ENCODE measurements around the gene FAM120B. TPM values are rescaled to one million over a fixed set of nuclear protein-coding genes. Genes with fewer than 3 reads are reported as not detected.
A peak's percentile ranks its signal among the peaks of the same experiment; 100 is the strongest.

The FAM120B gene
- total and polyA plus RNA-seq, 5 experiments from 2014 or later, result 16.4 to 52.4 (median 34.7) TPM

DNA sequence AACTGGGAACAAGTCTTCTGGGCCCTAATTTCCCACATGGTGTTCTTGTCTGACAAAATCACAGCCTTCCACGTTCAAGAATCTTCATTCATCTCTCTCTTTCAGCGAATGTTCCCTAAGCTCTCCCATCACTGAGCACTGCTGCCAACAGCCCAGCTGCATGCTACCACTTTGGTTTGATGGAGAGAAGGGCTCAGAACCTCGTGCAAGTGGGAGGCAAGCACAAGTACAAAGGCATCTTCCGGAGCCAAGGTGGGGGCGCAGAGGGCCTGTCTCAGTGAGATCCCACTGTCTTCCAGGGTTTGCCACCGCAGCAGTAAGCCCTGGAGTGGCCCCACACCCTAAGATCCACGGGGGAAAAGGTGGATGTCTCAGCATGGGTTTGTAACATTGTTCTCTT is 32.9 kb upstream of the FAM120B start:
- H3K27ac Mint-ChIP-seq, result peak overlapping the region in 8 of 10 donors; percentile 28 to 82 (median 72)
- H3K27me3 Mint-ChIP-seq, result peaks cover 0 to 1% (median 0%) of the 10 kb centered on the region in 5 donors

GRCh38 chr6:170274713-170275560 is 31.6 kb upstream of the FAM120B start:
- Mint-ChIP-seq H3K4me3 (peak overlapping the region in 2 of 10 donors; percentile 14 to 39), H3K9me3 (peaks cover 0 to 37% (median 4%) of the 10 kb centered on the region in 9 donors), H3K27ac (peak overlapping the region in 3 of 10 donors; percentile 10 to 46 (median 43)), H3K4me1 (peaks cover 31 to 65% (median 52%) of the 10 kb centered on the region in 4 donors), H3K36me3 (peaks cover 0 to 17% (median 1%) of the 10 kb centered on the region in 3 donors), H3K27me3 (peaks cover 0 to 1% (median 0%) of the 10 kb centered on the region in 5 donors)
- DNase-seq, result no peak
- ATAC-seq, result no peak
- POLR2A ChIA-PET, result interaction anchor here (1.3 to 1.6 kb wide), 2 partner anchors 10 to 15 kb away, joined by 3 read pairs; no protein-coding TSS in a partner anchor

More for the DNA sequence above, 32.9 kb upstream of the FAM120B start:
- H3K36me3 Mint-ChIP-seq, result peaks cover 0 to 17% (median 0%) of the 10 kb centered on the region in 3 donors
- peak overlapping the region; percentile 15 to 70 (median 53) for H3K4me3 Mint-ChIP-seq
- DNase-seq, result no peak
- H3K4me1 Mint-ChIP-seq, result peaks cover 22 to 56% (median 40%) of the 10 kb centered on the region in 4 donors
- POLR2A ChIA-PET, result interaction anchor here (3.3 to 4.0 kb wide), 2 partner anchors 16 to 33 kb away, joined by 25 to 61 read pairs; partner anchors contain the start of genes DLL1 and FAM120B
- peaks cover 0 to 37% (median 4%) of the 10 kb centered on the region in 9 donors for H3K9me3 Mint-ChIP-seq
- no peak for ATAC-seq

GRCh38 chr6:170276369-170277057 is 30.0 kb upstream of the FAM120B start:
- Mint-ChIP-seq H3K27ac (peak overlapping the region in 2 of 10 donors; percentile 19 to 21), H3K9me3 (peaks cover 0 to 37% (median 4%) of the 10 kb centered on the region in 9 donors), H3K36me3 (peaks cover 0 to 17% (median 6%) of the 10 kb centered on the region in 3 donors), H3K4me1 (peaks cover 28 to 60% (median 50%) of the 10 kb centered on the region in 4 donors), H3K4me3 (no peak overlapping the region), H3K27me3 (peaks cover 0 to 2% (median 0%) of the 10 kb centered on the region in 5 donors)
- no peak for DNase-seq
- ATAC-seq, result no peak
- POLR2A ChIA-PET, result interaction anchor here (1.3 kb wide), 1 partner anchor 13 kb away, joined by 3 read pairs; no protein-coding TSS in a partner anchor

DNA sequence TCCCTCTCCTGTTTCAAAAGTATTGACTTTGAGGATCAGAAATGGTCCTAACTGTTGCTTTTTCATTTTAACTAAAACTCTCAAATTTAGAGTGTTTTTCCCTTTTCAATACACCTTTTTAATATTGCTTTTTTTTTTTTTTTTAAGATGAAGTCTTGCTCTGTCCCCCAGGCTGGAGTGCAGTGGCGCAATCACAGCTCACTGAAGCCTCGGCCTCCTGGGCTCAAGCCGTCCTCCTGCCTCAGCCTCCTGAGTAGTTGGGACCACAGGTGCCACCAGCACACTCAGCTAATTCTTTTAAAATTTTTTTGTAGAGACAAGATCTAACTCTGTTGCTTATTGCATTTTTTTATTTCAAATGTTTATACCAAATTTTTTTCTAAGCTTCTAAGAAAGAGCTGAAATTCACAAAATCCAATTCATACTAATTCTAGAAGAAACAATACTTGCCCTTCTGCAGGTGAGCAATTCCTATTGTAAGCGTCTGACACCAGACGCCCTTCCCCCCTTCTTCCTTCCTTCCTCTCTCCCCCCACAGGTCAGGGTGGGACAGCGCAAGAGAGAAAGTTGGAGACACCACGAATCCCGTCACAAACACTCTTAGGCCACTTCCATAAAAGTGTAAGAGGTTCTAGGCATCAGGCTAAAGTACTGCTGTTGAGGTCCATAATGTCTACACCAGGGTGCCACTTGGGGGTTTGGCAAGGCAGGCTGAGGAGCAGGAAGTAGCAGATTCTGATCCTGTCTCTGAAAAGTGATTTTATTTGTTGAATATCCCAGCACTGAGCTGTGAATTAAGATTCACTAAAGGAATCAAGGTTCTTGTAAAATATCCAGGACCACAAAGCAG is 28.4 kb upstream of the FAM120B start:
- Mint-ChIP-seq H3K27ac (peak overlapping the region; percentile 55 to 96 (median 88)), H3K9me3 (peaks cover 0 to 29% (median 4%) of the 10 kb centered on the region in 9 donors), H3K4me1 (peaks cover 19 to 44% (median 34%) of the 10 kb centered on the region in 4 donors), H3K36me3 (peaks cover 0 to 18% (median 18%) of the 10 kb centered on the region in 3 donors), H3K27me3 (peaks cover 0 to 2% (median 0%) of the 10 kb centered on the region in 5 donors), H3K4me3 (peak overlapping the region; percentile 32 to 81 (median 65))
- POLR2A ChIA-PET, result interaction anchor here (0.7 to 1.5 kb wide), 5 partner anchors 8 to 1032 kb away, joined by 3 to 6 read pairs (median 3); partner anchors contain the start of gene DLL1
- DNase-seq (peak in 1 of 10 donors; percentile 29), ATAC-seq (peak; percentile 18 to 44)

DNA sequence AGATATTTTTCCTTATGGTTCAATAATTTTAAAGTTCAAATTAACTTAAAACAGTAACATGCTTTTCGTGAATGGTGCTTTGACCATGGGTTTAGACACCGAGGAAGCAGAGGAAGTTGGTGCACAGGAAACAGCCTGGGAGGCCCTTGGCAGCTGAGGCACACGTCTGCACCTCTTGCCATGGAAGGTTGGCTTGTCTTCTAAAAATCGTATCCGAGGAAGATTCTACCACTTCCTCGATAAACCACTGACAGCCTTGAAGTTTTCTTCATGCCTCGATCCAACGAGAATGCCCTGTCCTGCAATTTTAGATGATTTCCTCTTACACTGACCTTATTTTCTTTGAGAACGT is 27.8 kb upstream of the FAM120B start:
- Mint-ChIP-seq H3K27me3 (peaks cover 0 to 2% (median 0%) of the 10 kb centered on the region in 5 donors), H3K36me3 (peaks cover 0 to 22% (median 16%) of the 10 kb centered on the region in 3 donors), H3K4me3 (peak overlapping the region; percentile 32 to 81 (median 65)), H3K4me1 (peaks cover 18 to 41% (median 32%) of the 10 kb centered on the region in 4 donors), H3K9me3 (peaks cover 0 to 27% (median 1%) of the 10 kb centered on the region in 9 donors), H3K27ac (peak overlapping the region; percentile 55 to 96 (median 88))
- ATAC-seq, result peak; percentile 41 to 54
- DNase-seq, result peak in 1 of 10 donors; percentile 38
- POLR2A ChIA-PET, result interaction anchor here (1.0 to 1.5 kb wide), 5 partner anchors 9 to 191 kb away, joined by 3 to 6 read pairs (median 3); partner anchors contain the start of gene DLL1

DNA sequence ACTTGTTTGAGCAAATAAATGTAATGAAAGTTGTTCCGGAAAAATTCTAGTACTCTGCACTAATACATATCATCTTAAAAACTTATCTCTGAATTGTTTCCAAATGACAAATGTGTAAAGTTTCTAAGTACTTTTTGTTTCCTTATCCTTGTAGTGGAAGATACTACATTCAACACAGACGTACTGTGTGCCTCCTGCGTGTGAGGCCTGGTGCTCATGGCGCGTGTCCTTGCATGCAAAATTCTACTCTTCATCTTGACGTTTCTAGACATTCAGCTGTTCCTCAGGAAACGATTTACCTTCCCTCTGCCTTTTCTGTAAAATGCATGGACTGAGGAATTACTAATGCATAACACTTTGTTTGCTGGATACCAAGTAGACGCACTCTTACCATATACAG is 27.1 kb upstream of the FAM120B start:
- H3K36me3 Mint-ChIP-seq, result peaks cover 0 to 25% (median 9%) of the 10 kb centered on the region in 3 donors
- POLR2A ChIA-PET, result interaction anchor here (1.0 to 2.4 kb wide), 4 partner anchors 8 to 191 kb away, joined by 3 to 14 read pairs (median 6); partner anchors contain the start of gene DLL1
- peaks cover 18 to 36% (median 30%) of the 10 kb centered on the region in 4 donors for H3K4me1 Mint-ChIP-seq
- H3K27me3 Mint-ChIP-seq, result peaks cover 0 to 2% (median 0%) of the 10 kb centered on the region in 5 donors
- H3K4me3 Mint-ChIP-seq, result peak overlapping the region in 8 of 10 donors; percentile 33 to 84 (median 62)
- H3K27ac Mint-ChIP-seq, result peak overlapping the region in 7 of 10 donors; percentile 8 to 92 (median 75)
- DNase-seq (no peak), ATAC-seq (no peak)
- H3K9me3 Mint-ChIP-seq, result peaks cover 0 to 19% (median 0%) of the 10 kb centered on the region in 9 donors

GRCh38 chr6:170279977-170280688 is 26.4 kb upstream of the FAM120B start:
- peak overlapping the region; percentile 65 to 88 (median 73) for H3K4me3 Mint-ChIP-seq
- peaks cover 18 to 36% (median 30%) of the 10 kb centered on the region in 4 donors for H3K4me1 Mint-ChIP-seq
- peak; percentile 82 to 87 for ATAC-seq
- POLR2A ChIA-PET, result interaction anchor here (1.5 to 2.4 kb wide), 3 partner anchors 8 to 26 kb away, joined by 3 to 14 read pairs (median 10); partner anchors contain the start of gene DLL1
- H3K9me3 Mint-ChIP-seq, result peaks cover 0 to 15% (median 0%) of the 10 kb centered on the region in 9 donors
- peaks cover 0 to 30% (median 7%) of the 10 kb centered on the region in 3 donors for H3K36me3 Mint-ChIP-seq
- H3K27me3 Mint-ChIP-seq, result peaks cover 0 to 2% (median 0%) of the 10 kb centered on the region in 5 donors
- DNase-seq, result peak in 6 of 10 donors; percentile 31 to 75 (median 68)
- H3K27ac Mint-ChIP-seq, result peak overlapping the region; percentile 58 to 97 (median 92)

DNA sequence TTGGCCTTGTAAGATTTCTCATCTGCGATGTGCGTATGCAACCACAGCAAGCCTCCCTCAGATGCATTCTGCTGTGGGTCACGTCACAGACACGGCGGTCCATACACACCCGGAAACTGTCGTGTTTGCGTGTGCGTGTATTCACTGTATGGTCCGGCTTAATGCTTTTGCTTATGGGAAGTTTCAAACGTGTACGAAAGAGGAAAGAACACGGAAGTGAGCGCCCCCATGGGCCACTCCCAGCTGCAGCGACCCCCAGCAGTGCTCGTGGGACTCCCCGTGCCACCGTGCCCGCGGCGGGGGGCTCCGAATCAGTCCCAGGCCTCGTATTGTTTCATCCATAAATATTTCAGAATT is 25.9 kb upstream of the FAM120B start:
- H3K27me3 Mint-ChIP-seq, result peaks cover 0 to 2% (median 0%) of the 10 kb centered on the region in 5 donors
- H3K4me3 Mint-ChIP-seq, result peak overlapping the region; percentile 65 to 88 (median 73)
- H3K36me3 Mint-ChIP-seq, result peaks cover 0 to 35% (median 9%) of the 10 kb centered on the region in 3 donors
- POLR2A ChIA-PET, result interaction anchor here (1.5 to 2.4 kb wide), 3 partner anchors 9 to 25 kb away, joined by 3 to 14 read pairs (median 10); partner anchors contain the start of gene DLL1
- DNase-seq (peak in 1 of 10 donors; percentile 37), ATAC-seq (peak; percentile 68 to 84)
- H3K27ac Mint-ChIP-seq, result peak overlapping the region; percentile 58 to 97 (median 90)
- H3K9me3 Mint-ChIP-seq, result peaks cover 0 to 10% (median 0%) of the 10 kb centered on the region in 9 donors
- peaks cover 18 to 36% (median 30%) of the 10 kb centered on the region in 4 donors for H3K4me1 Mint-ChIP-seq

GRCh38 chr6:170281331-170282292 is 24.9 kb upstream of the FAM120B start:
- POLR2A ChIA-PET, result interaction anchor here (1.5 to 2.4 kb wide), 3 partner anchors 10 to 24 kb away, joined by 3 to 14 read pairs (median 10); partner anchors contain the start of gene DLL1
- Mint-ChIP-seq H3K4me1 (peaks cover 18 to 37% (median 30%) of the 10 kb centered on the region in 4 donors), H3K27ac (peak overlapping the region in 7 of 10 donors; percentile 12 to 97 (median 89)), H3K27me3 (peaks cover 0 to 2% (median 0%) of the 10 kb centered on the region in 5 donors), H3K36me3 (peaks cover 0 to 42% (median 9%) of the 10 kb centered on the region in 3 donors), H3K4me3 (peak overlapping the region in 2 of 10 donors; percentile 81 to 84), H3K9me3 (peaks cover 0 to 4% (median 0%) of the 10 kb centered on the region in 9 donors)
- DNase-seq (no peak), ATAC-seq (no peak)

Measured in naive thymus-derived CD8-positive, alpha-beta T cell (primary cell).